Islet precursor cell (in vitro differentiated cells): ENCODE results near the gene OR1S2.
A peak's percentile ranks its signal among the peaks of the same experiment; 100 is the strongest.
"Not testable (repeated sequence)": the region's sequence is repeated elsewhere in the genome, so short reads cannot be mapped to it uniquely, and the experiment has no call there.

Source experiments
- DNase-seq: peaks from one replicate; pipeline ENCODE4 v3.0.0-alpha.2; 2018

OR1S2 gene

DNA sequence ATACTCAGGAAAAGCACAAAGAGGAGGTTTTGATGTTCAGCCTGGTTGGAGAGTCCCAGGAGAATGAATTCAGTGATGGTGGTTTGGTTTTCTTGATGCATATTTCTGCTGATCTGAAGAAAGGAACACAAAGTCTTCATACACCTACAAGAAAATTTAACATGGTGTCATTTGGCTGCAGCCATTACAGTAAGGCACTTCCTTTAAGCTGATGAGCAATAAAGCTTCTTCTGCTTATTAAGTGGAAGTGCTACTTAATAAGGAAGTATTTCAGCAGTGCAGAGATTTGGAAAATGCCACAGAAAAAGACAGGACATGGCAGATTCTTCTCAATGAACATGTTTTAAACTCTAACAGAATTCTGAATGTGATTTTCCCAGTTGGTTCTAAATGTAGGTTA, at the start of gene OR1S2:
Gene OR1S2, minus strand, starts transcription at position 101 of the 400 bp plus-strand sequence. Its CDS starts 0 bp downstream, at position 101.
- no peak for DNase-seq

GRCh38 chr11:58243954-58244353, 40.0 kb upstream of the OR1S2 start:
- no peak for DNase-seq

DNA sequence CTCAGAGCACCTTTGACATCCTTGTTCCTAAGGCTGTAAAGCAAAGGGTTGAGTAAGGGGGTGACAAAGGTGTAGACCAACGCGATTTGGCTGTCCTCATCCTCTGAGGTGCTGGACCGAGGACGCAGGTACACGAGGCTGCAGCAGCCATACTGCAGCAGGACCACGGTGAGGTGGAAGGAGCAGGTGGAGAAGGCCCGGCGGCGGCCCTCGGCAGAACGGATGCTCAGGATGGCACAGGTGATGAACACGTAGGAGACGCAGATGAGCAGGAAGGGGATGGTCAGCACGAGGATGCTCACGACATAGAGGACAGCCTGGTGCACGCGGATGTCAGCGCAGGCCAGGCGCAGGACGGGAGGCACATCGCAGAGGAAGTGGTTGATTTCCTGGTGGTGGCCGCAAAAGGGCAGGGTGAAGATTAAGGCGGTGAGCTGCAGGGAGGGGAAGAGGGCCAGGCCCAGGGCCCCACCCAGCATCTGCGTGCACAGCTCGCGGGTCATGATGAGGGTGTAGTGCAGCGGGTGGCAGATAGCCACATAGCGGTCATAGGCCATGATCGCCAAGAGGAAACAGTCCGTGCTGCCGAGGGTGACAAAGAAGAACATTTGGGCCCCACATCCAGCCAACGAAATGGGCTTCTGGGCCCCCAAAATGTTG, 24.1 kb upstream of the OR1S2 start:
- no peak for DNase-seq

DNA sequence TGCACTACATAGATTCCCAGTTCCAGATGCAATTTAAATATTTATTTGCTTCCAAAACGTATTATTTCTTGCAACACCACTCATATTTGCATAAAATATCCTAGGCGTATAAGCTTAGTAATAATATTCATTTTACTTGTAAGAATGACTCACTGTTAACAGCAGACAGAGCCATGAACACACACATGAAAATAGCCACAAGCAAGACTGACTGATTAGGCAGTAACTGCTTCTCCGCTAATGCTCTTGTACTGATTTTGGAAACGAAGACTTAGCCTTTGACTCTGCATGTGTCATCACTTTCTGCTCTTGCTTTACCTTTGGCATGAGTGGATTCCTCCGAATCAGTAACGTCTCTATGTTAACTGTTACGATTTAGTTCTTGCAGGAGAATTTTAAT, 18.8 kb upstream of the OR1S2 start:
- no peak for DNase-seq

GRCh38 chr11:58216476-58216875, 12.5 kb upstream of the OR1S2 start:
- no peak for DNase-seq

DNA sequence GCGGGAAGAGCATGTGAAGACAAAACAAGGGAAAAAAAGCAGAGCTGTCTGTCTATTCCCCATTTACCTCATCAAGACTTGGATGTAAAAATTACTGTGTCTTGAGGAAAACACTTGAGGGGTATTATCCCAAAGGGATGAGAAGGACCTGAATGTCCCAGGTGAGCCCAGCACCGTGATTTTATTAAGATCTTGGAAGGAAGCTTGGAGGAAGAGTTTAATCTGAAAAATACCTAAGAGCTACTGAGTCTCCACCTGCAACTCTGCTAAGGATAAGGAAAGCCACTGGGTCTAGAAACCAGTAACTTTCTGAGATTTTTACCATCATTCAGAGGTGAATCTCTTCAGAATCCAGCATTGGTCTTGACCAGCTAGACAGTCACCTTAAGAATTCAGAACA, 8.5 kb upstream of the OR1S2 start, which contains the start of gene OR1S1:
Gene OR1S1, plus strand, starts transcription at position 301 of the 400 bp plus-strand sequence.
- not testable (repeated sequence) for DNase-seq

GRCh38 chr11:58199271-58199670, 4.7 kb downstream of the OR1S2 start:
- DNase-seq, result no peak

DNA sequence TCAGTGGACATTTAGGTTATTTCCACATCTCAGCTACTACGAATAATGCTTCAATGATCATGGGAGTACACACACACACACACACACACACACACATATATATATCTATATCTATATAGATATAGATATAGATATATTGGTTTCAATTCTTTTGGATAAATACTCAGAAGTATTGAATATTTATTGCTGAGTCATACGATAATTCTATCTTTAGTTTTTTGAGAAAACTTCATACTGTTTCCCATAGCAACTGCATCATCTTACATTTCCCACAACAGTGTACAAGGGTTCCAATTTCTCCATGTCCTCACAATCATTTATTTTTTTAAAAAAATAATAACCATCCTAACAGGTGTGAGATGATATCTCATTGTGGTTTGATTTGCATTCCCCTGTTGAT, 8.0 kb downstream of the OR1S2 start:
- DNase-seq, result no peak

DNA sequence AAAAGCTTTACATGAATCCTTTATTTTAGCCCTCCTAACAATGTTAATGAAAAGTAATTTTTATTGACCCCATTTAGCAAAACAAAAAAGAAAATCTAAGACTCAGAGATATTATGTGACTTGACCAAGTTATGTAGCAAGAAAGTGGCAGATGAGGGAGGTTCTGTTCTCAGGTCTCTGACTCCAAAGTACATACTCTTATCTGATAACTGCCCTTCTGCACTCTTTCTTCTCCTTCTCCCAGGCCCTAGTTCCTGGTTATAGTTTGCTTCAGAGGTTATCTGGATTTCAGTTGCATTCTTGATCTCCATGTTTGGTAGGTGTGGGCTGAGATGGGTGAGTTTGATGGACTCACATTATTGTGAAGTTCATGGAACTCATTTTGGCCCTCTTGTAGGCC, 10.6 kb downstream of the OR1S2 start:
- DNase-seq, result no peak

DNA sequence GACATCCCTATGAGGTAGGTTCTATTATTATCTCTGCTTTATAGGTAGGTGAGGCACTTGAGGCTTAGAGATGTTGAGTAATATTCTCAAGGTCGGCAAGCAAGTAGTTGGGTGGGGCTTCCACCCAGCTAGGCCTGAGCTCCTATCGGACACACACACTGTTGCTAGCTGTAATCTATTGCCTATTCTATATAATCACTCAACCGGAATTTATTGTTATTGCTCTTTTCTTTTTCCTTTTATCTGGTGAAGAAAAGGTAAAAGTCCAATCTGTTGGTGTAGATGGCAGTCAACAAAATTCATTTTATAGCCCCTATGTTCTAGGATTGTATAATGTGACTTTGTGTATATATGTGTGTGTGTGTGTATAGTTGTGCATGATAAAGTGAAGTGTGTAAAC, 11.7 kb downstream of the OR1S2 start:
- DNase-seq, result no peak

DNA sequence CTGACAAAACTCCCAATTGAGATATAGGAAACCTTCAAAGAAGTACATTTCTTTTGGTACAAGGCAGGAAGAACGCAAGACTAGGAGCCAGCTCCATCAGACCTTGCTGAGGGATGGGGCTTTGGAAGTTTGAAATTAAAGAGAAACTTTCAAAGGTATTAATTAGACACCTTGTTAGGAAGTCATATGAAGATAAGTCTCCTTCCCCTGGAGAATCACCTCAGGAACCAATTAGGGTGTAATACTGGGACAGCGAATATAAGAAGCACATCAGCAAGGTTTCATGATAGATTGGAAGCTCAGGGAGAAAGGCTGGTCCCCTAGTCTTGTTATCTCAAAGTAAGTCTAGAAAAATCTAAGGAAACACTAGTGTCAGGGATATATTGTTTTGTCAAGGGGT, 15.2 kb downstream of the OR1S2 start, which contains the start of gene OR9Q2:
Gene OR9Q2, plus strand, starts transcription at position 301 of the 400 bp plus-strand sequence. CDS start 1,421 bp downstream, outside the sequence.
- DNase-seq, result no peak

DNA sequence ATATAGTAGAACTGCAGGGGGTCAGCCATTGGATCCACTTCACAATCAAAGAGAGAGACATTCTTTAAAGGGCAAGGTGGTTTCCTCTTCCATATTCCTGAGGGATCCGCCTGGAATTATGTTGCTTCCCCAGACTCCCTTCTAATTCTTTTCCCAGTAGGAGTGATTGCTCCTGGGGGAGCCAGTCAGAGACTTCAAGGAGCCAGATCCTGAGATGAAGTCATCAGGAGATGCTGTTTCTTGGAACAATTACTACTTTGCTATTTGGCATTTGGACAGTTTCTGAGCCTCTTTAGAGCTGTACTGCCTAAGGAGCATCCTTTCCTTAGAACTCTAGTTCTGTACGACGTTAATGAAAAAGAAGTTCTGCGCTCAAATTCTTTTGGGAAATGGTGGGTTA, 17.0 kb downstream of the OR1S2 start:
- no peak for DNase-seq

- no peak for DNase-seq
Observed at GRCh38 chr11:58179648-58180047, 24.3 kb downstream of the OR1S2 start.

- no peak for DNase-seq
Observed at GRCh38 chr11:58178444-58178843, 25.5 kb downstream of the OR1S2 start.

GRCh38 chr11:58177409-58178054, 26.4 kb downstream of the OR1S2 start:
- no peak for DNase-seq

- peak; percentile 57 for DNase-seq
Observed at GRCh38 chr11:58165504-58166106, 38.3 kb downstream of the OR1S2 start.

- DNase-seq, result no peak
Observed at GRCh38 chr11:58164990-58165389, 39.0 kb downstream of the OR1S2 start.

GRCh38 chr11:58164389-58164788, 39.6 kb downstream of the OR1S2 start:
- DNase-seq, result no peak
